Measurements from ENCODE around the gene STAG1. TPM values are rescaled to one million over a fixed set of nuclear protein-coding genes. Genes with fewer than 3 reads are reported as not detected.
"Not testable (repeated sequence)": the region's sequence is repeated elsewhere in the genome, so short reads cannot be mapped to it uniquely, and the experiment has no call there.

The STAG1 gene
- total and polyA plus RNA-seq, 8 donors = 29.6 to 52.7 (median 44.1) TPM

DNA sequence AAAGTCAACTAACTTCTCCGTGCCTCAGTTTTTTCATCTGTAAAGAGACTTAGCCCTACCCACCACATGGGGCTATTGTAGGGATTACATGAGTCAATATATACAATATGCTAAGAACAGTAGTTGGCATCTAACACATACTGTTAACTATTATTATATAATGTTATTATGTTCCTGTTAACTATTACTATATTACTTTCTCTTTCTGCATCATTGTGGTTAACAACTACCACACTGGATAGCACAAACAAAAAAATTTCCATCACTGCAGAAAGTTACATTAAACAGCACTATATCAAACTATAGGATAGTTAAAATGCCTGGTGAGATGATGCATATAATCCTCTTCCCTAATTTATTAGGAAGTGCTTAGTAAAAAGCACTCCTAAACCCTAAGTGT, 23.7 kb downstream of the STAG1 start:
- Histone ChIP-seq H3K36me3 (no peaks in the 10 kb centered on the region), H3K27me3 (no peaks in the 10 kb centered on the region), H3K4me1 (peaks cover 10 to 49% of the 10 kb centered on the region in 2 donors), H3K27ac (no peak overlapping the region), H3K4me3 (no peak overlapping the region), H3K9me3 (no peaks in the 10 kb centered on the region)
- intact Hi-C loops (cut with DNase I) = no loop called here
- ATAC-seq (no peak), DNase-seq (no peak)
- TF ChIP-seq, protein P1, sequence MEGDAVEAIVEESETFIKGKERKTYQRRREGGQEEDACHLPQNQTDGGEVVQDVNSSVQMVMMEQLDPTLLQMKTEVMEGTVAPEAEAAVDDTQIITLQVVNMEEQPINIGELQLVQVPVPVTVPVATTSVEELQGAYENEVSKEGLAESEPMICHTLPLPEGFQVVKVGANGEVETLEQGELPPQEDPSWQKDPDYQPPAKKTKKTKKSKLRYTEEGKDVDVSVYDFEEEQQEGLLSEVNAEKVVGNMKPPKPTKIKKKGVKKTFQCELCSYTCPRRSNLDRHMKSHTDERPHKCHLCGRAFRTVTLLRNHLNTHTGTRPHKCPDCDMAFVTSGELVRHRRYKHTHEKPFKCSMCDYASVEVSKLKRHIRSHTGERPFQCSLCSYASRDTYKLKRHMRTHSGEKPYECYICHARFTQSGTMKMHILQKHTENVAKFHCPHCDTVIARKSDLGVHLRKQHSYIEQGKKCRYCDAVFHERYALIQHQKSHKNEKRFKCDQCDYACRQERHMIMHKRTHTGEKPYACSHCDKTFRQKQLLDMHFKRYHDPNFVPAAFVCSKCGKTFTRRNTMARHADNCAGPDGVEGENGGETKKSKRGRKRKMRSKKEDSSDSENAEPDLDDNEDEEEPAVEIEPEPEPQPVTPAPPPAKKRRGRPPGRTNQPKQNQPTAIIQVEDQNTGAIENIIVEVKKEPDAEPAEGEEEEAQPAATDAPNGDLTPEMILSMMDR (IDR thresholded peaks at IDR 0.05) = no peak

DNA sequence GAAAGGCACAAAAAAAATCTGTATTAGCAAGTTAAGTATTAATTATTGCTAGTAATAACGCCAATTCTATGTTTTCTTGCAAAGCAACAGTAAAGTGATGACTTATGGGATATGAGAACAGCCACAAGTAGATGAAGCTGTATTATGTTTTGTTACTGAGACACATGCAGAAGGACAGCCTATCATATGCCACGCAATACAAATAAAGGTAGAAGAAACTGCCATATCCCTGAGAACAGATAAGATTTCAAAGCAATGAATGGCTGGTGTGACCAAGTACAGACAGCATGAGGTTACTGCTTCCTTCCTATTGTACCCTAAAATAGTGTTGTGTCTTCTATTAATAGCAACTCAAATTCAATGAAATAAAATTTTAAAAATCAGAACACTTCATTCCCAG, 26.7 kb downstream of the STAG1 start:
- DNase-seq (no peak), ATAC-seq (no peak)
- H3K9me3 ChIP-seq = no peaks in the 10 kb centered on the region
- TF ChIP-seq, protein P1 (IDR thresholded peaks at IDR 0.05) = no peak
- no peaks in the 10 kb centered on the region for H3K27me3 ChIP-seq
- peaks cover 7 to 39% of the 10 kb centered on the region in 2 donors for H3K4me1 ChIP-seq
- no peak overlapping the region for H3K4me3 ChIP-seq
- no peaks in the 10 kb centered on the region for H3K36me3 ChIP-seq
- intact Hi-C loops (cut with DNase I) = no loop called here
- no peak overlapping the region for H3K27ac ChIP-seq

DNA sequence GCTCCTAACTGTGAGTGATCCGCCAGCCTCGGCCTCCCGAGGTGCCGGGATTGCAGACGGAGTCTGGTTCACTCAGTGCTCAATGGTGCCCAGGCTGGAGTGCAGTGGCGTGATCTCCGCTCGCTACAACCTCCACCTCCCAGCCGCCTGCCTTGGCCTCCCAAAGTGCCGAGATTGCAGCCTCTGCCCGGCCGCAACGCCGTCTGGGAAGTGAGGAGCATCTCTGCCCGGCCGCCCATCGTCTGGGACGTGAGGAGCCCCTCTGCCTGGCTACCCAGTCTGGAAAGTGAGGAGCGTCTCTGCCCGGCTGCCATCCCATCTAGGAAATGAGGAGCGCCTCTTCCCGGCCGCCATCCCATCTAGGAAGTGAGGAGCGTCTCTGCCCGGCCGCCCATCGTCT, 29.3 kb downstream of the STAG1 start:
- H3K9me3 ChIP-seq; intact Hi-C loops (cut with DNase I); DNase-seq; H3K4me3 ChIP-seq; H3K36me3 ChIP-seq; ATAC-seq; H3K27ac ChIP-seq; H3K27me3 ChIP-seq: not testable (repeated sequence)
- H3K4me1 ChIP-seq = peaks cover 7 to 20% of the 10 kb centered on the region in 2 donors

DNA sequence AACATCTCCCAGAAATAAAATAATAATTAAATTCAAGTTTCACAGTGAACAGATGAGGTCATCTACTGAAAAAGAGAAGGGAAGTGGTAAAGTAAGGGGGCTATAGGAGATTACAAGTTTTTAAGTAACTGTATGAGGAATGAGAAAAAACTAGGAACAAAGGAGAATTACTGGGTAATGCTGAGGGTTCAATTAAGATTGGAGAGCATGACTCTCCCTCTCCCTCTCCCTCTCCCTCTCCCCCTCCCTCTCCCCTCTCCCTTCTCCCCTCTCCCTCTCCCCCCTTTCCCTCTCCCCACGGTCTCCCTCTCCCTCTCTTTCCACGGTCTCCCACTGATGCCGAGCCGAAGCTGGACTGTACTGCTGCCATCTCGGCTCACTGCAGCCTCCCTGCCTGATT, 29.8 kb downstream of the STAG1 start:
- H3K4me1 ChIP-seq = peaks cover 7 to 15% of the 10 kb centered on the region in 2 donors
- H3K9me3 ChIP-seq; H3K27me3 ChIP-seq; H3K27ac ChIP-seq; H3K36me3 ChIP-seq; intact Hi-C loops (cut with DNase I); H3K4me3 ChIP-seq; ATAC-seq; DNase-seq: not testable (repeated sequence)

DNA sequence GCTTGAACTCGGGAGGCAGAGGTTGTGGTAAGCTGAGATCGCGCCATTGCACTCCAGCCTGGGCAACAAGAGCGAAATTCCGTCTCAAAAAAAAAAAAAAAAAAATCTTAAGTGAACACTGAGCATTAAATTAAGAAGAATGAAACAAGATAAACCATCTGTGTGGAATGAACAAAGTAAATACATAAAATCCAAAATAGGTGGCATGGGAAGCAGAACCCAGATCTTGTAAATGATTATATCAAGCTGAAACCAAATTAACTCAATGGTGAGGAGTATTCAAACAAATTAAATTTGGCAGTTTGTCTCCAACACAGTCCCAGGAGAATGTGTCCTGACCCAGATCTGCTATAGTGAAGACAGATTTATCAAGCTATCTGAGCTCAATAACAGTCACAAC, 32.1 kb downstream of the STAG1 start:
- DNase-seq = no peak
- intact Hi-C loops (cut with DNase I) = no loop called here
- H3K27ac ChIP-seq = no peak overlapping the region
- H3K9me3 ChIP-seq = no peaks in the 10 kb centered on the region
- no peaks in the 10 kb centered on the region for H3K27me3 ChIP-seq
- TF ChIP-seq, protein P1 (IDR thresholded peaks at IDR 0.05) = no peak
- no peak for ATAC-seq
- no peak overlapping the region for H3K4me3 ChIP-seq
- peaks cover 2 to 4% of the 10 kb centered on the region in 2 donors for H3K4me1 ChIP-seq
- H3K36me3 ChIP-seq = no peaks in the 10 kb centered on the region

DNA sequence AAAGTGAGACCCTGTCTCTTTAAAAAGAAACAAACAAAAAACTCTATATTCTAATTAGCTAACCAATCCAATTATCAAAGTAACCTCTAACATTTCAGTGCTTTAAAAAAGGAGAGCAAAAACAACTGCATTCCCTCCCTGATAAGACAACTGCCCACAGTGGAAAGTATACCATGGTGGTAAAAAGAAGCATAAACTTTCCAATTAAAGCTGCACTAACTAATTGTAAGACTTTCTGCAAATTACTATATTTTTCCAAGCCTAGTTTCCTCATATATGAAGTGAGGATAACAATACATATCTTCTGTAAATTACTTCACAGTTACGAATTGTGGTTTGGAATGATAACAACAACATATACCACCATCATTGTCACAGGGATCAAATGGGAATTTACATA, 35.5 kb downstream of the STAG1 start:
- peaks cover 0 to 36% of the 10 kb centered on the region in 2 donors for H3K4me1 ChIP-seq
- no peaks in the 10 kb centered on the region for H3K27me3 ChIP-seq
- DNase-seq (no peak), ATAC-seq (no peak)
- H3K36me3 ChIP-seq = no peaks in the 10 kb centered on the region
- intact Hi-C loops (cut with DNase I) = no loop called here
- peak overlapping the region in 1 of 2 donors; percentile 5 for H3K27ac ChIP-seq
- no peak overlapping the region for H3K4me3 ChIP-seq
- H3K9me3 ChIP-seq = no peaks in the 10 kb centered on the region
- TF ChIP-seq, protein P1 (IDR thresholded peaks at IDR 0.05) = no peak
